ENCODE results near the gene DDX20.

The DDX20 gene

DNA sequence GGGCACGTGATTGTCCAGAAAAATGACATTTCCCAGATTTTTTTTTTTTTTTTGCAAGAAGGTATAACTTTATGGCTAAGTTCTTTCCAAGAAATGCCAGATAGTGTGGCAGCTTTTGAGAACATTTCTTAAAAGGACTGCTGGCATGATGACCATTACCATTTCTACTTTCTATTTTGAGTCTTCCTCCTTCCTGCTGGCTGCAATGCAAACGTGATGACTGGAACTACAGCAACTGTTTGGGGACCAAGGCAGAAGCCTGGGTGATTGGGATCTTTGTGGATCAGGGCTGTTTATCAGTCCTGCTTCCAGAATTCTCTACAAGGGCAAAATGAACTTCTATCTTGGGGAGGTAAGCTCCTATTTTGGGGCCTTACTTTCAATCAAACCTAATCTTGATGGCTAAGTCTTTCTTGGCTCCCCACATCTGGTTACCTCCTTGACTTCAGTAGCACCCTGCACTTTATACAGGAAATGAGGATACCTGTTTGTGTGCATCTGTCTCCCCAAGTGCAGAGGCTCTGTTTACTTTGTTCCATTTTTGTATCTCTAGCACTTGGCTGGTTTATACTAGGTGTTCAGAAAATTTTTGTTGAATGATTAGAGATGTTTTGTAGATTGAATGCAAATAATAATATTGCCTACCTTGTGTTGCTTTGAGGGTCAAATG is 3.7 kb upstream of the DDX20 start:
- no peak for DNase-seq

DNA sequence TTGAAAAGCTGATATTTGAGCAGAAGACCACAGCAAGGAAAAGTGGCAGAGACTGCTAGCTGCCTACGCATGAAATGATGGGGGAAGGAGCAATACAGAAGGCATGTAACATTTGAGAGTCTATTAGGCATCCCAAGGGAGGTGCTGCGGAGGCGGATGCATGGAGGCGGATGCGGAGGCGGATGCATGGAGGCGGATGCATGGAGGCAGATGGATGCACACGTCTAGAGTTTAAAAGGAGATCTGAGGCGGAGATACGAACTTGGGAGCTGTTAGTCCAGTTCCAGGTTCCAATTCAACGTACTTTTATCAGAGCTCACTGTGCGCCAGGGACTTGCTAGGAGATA is 744 bp upstream of the DDX20 start:
- DNase-seq: no peak

DNA sequence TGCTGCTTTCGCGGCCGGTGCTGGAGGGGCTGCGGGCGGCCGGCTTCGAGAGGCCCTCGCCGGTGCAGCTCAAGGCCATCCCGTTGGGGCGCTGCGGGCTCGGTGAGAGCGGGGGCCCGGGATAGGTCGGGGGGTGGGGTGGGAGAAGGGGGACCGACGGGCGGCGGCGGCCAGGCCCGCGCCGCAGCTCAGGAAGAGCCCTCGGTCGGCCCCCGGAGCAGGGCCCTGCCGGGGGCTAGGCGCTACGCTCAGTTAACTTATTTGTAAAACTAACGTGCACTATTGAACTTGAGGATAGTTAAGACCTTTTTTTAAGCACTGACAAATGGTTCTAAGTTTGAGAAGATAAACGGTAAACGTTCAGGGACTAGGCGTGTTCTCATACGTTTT is 418 bp downstream of the DDX20 start:
- DNase-seq: no peak

DNA sequence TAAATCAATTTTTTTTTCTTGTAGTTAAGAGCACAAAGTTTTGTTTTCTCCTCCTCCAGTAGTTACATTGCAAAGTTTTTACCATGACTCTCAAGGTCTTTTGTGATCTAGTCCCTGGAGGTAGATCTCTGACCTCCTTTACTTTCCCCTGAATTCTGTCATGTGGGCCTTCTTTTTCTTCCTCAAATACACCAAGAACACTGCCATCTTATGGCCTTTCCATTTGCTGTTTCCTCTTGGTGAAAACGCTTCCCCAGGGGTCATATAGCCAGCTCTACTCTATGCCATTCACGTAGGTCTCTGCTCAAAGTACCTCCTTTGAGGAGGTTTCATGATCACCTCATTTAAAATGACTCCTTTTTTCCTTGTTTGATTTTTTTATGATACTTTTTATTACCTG is 2.7 kb downstream of the DDX20 start:
- no peak for DNase-seq

DNA sequence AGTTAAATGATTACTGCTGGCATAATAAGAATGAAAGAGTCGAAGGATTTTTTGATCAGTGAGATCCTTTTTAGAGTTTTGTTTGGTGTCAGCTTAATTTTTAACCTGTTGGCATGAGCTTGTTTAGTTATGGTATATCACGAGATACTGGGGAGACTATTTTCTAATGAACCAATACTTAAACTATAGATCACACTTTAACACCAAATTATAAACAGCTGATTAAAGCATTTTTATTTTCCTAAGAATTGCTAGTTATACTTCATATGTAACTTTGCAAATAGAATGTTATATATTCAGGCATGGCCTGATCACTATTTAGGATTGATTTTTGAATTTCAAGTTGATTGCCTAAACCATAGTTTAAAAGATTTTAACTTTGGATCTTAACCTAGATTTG is 6.0 kb downstream of the DDX20 start:
- DNase-seq: no peak

DNA sequence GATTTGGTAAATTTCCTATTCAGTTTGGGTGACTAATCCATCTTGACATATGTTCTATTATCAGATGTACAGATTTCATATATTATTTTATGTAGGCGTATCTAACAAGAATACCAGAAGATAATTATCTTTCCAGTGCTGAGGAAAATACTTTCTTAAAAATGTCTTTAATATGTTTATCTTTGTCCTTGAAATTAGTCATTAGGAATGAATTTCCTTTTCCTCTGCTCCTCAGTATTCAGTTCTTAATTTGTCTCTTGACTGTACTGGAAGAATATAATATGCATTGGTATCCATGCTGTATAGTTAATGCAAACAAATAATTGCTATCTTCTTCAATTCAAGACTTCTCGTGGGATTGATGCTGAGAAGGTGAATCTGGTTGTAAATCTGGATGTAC is 6.6 kb downstream of the DDX20 start:
- no peak for DNase-seq

DNA sequence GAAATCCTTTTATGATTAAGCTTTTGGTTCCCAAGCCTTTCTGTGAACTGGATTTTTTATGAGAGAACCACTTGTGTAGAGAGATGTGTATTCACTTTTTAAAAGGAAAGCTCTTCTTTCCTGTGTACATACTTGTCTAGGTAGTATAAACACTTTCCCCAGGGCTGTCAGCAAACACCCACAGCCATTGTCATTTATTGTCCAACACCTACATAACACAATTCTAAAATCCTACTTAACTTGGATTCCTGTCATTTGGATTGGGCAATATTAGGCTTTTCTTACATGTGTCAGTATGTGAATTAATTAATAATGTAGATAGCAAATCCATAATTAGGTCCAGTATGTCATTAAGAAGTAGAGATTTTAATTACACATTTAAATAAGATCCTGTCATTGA is 12.3 kb downstream of the DDX20 start:
- DNase-seq: no peak

DNA sequence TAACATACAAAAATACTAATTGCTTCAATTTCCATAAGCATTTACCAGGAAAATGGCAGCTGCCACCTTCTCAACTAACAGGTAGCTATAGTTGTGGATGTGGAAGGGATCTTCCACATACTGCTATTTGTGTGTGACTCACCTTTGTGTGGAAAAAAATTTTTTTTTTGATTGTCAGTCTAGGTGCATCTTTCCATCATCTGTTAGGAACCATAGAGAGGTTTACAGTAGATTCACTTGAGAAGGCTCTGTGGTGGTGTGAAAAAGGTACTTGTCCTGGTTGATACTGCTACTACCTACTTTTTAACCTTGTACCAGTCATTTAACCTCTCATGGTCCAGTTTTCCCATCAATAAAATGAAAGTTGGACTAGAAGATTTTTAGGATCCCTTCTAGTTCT is 12.9 kb downstream of the DDX20 start:
- DNase-seq: no peak

DNA sequence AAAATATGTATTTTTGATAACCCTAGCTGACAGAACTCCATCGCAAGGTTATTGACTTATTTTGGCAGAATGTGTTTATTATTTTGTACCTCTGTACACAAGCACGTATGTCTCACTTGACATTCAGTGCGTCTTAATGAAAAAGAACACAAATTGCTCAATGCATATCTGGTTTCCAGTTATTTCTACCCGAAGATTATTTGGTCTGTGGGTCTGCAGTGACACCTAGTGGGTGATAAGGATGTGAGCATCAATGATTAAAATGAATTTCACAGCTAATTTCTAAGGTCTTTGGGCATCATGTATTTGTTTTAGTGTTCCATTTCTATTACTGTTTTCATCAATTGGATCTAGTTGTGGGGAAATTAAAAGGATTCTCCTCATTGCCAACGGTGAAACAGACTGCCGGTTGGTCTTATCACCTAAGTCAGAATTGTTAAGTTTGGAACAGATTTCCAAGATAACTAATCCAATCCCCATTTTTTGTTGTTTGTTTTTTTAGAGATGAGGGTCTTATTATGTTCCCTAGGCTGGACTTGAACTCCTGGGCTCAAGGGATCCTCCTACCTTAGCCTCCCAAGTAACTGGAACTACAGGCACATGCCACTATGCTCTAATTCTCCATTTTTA is 13.9 kb downstream of the DDX20 start:
- peak; percentile 39 for DNase-seq

DNA sequence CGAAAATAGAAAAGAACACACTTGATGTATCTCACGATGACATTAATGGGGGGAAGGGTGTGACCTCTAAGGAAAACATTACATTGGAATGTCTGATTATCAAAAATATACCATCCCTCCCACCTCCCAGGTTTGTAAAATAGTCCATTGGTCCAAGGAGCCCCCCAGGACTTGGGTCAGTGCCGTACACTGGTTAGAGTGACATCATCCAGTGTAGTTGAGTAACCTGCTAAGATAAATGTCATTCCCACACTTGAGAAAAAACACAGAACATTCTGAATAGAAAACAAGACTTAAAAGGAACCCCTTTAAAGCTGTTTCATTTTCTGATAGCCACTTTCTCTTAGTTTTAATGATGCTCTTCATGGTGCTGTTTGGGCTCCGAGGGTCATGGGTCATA is 15.2 kb downstream of the DDX20 start:
- DNase-seq: no peak

DNA sequence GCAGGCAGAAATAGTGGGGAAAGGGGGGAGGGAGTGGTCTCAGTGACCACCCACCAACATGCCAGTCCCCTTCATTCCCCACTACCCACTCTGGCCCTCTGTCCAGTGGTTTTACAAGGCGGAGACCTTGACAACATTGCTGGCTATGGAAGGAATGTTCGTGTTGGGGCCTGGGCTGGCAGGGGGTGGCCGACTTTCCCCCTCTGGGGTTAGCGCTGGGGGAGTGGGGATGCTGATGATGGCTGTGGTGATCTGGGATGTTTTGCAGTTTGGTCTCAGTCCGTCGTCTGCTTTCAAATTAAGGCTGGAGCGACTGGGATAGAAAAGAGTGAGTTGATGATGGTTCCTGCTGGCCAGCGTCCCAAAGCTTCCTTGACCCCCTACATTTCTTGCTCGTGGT is 20.3 kb downstream of the DDX20 start:
- DNase-seq: no peak

DNA sequence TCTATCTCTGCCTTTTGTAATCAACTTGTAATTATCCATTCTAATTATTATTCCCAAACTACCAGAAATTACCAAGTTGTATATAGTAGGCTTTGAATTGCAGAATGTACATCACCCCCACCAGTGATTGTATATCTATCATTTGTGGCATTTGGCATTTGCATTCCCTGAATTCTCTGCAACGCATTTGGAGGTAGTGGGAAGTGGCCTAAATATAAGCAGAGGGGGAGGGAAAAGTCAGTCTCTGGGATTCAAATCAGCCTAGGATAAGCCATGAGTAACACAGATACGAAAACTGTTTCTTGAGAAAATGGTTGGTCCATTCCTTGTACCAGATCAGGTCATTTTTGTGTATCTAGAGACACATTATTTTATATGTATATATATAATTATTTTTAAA is 20.7 kb downstream of the DDX20 start:
- no peak for DNase-seq

DNA sequence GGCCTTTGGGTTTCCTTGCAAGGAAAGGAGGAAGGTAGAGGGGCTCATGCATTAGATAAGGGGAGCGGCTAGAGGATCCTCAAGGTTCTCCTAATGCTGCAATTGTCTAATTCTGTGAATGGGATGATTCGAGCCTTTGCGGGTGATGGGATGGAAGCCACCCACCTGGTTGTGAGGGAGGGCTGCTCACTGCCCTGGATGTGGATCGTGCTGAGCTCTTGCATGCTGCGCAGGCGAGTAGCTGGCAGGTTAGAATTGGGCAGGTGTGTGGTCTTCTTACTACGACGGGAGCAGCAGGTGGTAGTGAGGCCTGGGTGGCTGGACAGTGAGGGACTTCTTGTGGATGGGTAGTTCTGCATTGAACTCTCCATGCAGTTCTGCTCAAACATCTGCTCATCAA is 21.2 kb downstream of the DDX20 start:
- no peak for DNase-seq

DNA sequence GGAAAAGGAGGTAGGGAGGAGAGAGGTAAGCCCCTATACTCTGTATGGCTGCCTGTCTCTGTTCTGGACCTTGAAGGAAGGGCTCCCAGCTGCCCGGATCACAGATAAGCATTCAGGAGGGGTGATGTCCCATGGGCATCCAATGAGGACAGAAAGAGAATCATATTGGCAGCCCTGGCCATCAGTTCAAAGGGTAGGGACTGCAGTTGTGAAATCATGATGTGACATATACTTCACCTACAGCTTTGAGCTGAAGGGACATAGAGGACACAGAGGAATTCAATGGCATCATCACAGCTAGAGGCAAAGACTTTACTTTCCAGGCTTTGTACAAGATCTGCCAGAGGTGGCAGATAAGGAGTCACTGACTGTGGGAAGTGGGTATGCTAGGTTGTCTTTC is 21.6 kb downstream of the DDX20 start:
- DNase-seq: no peak

DNA sequence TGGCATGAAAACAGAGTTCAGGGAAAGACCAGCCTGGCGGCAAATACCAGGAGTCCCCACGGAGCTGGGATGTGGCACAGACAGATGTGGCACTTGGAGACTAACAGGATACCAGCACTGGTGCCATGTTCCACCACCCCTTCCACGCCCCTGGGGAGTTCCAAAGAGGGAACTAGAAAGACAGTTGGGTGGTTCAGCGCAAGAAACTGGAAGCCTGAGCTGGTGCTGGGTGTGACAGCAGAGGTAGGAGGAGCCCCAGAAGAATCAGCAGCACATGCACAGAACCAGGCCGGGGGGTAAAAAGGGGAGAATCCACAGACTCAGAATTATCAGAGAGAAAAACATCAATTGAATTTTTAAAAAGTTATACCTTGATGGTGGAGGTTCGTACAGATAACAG is 22.4 kb downstream of the DDX20 start:
- no peak for DNase-seq

DNA sequence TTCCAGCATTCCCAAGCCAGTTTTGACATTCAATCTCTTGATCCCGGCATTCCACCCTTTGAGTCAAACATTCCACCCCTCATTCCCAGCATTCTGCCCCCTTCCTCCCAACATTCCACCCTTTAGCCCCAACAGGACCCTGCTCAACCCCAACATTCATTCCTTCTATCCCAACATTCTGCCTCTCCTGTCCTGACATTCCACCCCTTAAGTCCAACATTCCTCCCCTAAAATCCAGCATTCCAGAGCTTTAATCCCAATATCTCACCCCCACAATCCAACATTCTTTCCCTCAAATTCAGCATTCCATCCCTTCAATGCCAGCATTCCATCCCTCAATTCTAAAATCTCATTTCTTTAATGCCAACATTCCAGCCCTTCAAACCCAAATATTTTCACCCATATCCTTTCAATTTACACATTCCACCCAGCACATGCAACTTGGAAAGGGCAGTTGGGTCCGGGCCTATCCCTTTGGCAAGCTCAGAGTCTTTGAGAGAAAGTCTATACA is 22.9 kb downstream of the DDX20 start:
- no peak for DNase-seq

DNA sequence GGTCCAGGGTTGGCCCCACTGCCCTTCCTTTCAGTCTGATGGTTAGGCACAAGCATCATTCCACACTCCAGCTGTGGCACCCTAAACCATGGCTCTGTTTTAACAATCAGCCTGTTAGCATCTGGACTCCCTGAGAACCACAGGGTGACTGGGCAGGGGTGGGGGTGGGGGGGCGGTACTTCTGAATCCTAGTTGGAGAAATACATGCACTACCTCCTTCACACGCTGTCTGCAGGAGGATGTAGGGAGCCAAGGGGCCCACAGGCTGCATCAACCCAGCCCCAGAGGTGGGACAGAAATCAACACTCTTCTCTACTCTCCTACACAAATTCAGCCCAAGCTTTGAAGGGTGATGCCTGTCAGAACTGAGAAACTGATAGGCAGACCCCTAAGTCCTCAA is 23.8 kb downstream of the DDX20 start:
- no peak for DNase-seq

DNA sequence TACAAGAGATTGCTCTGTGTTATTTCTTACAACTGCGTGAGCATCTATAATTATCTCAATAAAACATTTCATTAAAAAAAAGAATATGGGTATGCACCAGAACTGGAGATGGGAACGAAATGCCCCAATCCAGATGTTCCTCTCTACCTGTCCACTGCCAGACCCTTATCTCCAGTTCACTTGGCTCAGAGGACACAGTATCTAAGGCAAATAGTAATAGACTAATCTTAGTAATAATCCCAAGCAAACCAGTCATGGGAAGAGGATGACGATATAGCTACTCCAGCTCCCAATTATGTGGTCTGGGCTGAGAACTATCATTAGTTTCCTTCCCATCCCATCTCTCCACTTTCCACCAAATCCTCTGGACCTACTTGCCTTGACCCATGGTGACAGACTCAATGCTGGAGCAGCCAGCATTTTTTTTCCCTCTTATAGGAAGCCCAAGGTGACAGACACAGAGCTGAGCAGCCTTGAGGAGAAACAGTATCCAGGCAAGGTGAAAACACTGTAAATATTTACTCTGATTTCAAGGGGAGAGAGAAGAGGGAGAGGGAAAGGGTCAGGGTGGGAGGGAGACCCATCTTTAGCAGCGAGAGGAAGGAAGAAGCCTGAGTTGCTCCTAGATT is 28.7 kb downstream of the DDX20 start:
- no peak for DNase-seq

DNA sequence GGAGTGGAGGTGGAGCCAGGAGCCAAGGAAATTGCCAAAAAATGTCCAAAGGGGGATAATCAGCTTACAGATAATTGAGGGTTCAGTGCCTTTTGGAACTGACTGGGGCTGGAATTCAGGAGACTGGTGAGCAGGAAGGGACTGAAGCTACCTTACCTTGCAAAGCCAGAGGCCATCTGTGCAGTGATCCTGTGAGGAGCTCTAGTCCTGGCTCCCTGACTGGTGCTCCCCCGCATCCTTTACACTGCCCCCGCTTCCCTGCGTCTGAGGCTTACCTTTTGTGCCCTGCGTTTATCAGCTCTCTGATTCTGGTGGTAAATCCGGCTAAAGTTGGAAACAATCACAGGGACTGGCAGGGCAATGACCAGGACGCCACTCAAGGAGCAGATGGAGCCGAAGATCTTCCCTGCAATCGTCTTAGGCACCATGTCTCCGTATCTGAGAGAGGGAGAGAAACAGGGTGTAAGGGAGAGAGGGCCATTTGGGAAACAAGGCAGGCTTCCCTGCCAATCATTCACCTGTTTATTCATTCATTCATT is 31.0 kb downstream of the DDX20 start:
- no peak for DNase-seq

DNA sequence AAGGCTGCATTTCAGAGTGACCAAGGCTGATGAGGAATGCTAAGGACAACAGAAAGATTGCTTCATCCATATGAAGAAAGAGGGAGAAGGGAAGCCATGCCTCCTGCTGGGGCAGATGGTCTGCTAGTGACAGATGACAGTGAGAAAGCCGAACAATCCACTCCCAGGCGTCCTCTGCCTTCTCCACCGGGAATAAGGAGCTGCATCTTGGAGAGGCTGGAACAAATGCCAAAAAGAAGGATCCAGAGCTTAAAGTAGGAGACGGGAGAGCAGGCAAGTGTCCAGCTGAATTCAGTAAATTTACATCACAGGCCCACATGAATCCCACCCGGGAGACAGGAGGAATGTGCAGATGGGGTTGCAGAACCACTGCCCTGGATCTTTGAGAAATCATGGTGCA is 33.4 kb downstream of the DDX20 start:
- no peak for DNase-seq

DNA sequence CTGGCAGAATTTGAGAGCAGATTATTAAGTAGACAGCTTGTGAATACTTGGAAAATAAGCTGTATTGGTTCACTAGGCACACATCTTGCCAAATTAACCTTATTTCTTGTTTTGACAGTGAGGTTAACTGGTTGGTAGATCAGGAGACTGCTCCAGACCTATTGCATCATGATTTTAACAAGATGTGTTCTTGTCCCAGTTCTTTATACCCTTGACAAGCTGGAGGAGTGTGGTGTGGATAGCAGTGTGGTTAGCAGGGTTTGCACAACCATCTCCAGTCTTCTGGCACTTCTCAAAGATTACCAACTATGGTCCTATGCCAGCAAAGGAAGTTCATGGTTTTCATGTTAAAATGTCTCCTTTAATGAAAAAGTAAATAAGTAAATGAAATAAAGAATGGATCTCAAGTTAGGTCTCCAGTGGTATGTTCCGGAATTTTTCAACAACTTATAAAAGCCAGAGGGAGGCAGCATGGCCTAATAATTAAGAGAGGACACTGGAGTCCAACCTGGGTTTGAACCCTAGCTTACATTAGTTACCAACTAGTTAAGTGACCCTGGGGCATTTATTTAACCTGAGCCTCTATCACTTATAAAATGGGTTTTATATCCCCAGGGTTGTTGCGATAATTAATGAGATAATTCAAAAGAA is 34.1 kb downstream of the DDX20 start:
- no peak for DNase-seq

DNA sequence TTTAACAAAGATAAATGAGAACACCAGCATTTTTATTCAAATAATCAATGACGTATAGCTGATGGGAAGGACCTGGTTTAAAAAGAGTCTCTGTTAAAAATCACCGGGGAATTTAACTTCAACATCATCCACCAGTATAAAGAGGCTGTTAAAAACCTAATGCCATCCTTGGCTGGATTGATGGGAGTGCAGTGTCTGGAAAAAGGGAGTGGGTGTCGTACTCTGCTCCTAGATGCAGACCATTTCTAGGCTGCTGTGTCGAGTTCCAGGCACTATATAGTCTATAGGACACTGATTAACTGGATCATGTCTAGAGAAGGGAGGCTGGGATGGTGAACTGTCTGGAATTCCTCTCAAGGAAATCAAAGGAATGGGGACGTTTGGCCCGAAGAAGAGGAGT is 36.1 kb downstream of the DDX20 start:
- no peak for DNase-seq

DNA sequence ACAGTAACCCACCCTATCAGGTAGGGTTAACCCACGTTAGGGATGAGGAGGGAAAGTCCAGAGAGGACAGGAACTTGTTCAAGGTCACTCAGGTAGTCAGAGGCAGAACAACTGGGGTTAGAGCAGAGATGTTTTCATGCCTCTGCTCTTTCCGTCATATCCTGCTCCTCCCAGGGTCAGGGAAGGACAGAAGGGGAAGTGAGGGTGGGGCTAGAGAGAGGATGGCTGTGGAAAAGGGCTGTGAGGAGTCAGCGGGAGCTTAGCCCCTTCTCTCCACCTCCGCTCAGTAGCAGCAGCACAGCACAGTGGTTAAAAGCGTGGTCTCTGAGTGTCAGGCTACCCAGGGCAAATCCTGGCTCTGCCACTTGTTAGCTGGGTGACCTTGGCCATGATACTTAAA is 36.5 kb downstream of the DDX20 start:
- DNase-seq: no peak

DNA sequence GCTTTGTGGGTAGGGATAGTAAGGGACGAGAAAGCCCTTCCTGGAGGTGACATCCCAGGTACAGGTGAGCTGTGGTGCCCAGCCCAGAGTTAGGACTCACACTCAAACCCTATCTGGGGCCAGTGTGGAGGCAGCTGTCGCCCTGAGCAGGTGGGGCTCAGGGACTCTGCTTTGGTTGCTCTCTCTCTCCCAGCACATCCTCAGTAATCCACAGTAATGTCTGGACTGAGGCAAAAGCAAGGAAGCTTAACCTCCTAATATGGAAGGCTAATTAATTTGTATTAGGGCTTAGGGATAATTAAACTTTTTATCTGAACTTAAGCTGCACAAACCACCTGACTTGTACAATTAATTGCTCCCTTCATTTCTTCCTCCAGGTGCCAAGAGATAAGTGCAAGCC is 38.2 kb downstream of the DDX20 start:
- no peak for DNase-seq
